HG03469 (cell line): ENCODE data around the gene CAMK2B.
"Not testable (repeated sequence)": the region's sequence is repeated elsewhere in the genome, so short reads cannot be mapped to it uniquely, and the experiment has no call there.

Source experiments
- ATAC-seq: cut with Tn5 transposase; IDR thresholded peaks from one replicate; pipeline ENCODE4 v1.9.1; 2021; ENCODE audit warnings: mild to moderate bottlenecking, moderate library complexity, moderate number of reproducible peaks; ENCODE audit not compliant: unreplicated experiment

Gene CAMK2B

DNA sequence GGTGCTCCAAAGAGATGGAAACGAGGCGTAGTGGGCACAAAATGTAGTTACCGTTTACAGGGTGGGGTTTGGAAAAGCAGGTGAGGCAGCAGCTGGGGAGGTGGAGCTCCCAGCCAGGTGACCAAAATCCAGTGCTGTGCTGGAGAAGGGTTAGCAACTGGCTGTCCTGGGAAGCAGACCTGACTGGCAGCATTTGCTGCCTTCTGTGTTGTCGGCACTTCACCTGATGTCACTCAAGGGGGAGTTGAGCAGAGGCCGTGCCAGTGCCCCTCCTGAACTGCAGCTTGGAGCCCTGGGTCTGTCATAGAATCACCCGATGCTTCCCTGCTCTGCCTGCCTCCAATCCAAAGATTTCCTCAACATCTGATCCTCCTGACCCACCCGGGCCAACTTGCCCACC, 148.9 kb downstream of the CAMK2B start:
- ATAC-seq, result no peak

DNA sequence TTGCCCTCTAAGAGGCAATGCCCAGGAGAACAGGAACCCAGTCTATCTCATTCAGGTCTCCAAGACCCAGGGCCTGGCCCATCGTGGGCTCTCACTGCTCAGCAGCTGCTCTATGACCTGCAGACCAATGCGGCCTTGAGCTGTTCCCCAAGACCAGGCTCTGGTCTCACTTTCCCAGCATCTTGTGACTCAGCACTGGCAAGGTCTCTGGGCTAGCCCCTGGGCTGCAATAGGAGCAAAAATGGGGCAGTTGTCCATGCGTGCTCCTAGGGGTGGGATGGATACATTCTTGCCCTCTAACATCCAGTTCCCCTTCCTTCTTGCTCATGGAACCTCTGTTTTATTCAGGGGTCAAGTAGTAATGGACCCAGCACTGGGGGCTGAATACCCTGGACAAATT, 149.7 kb downstream of the CAMK2B start:
- ATAC-seq, result no peak

DNA sequence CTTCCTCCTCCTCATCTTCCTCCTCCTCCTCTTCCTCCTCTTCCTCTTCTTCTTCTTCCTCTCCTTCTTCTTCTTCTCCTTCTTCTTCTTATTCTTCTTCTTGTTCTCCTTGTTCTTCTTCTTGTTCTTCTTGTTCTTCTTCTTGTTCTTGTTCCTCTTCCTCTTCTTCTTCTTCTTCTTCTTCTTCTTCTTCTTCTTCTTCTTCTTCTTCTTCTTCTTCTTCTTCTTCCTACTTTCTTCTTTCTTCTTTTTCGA, 150.8 kb downstream of the CAMK2B start:
- not testable (repeated sequence) for ATAC-seq

DNA sequence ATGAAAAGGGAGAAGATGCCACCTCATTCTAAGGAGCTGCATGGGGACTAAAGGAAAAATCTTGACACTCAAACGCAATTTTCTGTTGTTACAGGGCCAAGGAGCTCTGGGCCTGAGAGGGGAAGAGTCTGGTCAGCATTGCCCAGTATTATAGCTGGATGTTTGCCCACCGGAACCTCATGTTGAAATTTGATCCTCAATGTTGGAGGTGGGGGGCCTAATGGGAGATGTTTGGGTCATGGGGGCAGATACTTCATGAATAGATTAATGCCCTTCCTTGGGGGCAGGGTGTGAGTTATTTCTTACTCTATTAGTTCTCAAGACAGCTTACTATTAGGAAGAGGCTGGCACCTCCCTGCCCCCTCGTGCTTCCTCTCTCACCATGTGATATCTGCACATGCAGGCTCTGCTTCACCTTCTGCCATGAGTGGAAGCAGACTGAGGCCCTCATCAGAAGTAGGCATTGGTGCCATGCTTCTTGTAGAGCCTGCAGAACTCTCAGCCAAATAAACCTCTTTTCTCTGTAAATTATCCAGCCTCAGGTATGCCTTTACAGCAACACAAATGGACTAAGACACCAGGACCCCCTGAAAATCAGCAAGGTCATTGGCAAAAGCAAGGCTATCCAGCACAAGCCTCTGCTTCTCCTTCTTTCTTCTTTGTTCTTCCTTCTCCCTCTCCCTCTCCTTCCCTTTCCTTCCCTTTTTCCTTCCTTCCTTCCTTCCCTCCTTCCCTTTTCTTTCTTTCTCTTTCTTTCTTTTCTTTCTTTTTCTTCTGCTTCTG, 151.3 kb downstream of the CAMK2B start:
- ATAC-seq, result no peak

DNA sequence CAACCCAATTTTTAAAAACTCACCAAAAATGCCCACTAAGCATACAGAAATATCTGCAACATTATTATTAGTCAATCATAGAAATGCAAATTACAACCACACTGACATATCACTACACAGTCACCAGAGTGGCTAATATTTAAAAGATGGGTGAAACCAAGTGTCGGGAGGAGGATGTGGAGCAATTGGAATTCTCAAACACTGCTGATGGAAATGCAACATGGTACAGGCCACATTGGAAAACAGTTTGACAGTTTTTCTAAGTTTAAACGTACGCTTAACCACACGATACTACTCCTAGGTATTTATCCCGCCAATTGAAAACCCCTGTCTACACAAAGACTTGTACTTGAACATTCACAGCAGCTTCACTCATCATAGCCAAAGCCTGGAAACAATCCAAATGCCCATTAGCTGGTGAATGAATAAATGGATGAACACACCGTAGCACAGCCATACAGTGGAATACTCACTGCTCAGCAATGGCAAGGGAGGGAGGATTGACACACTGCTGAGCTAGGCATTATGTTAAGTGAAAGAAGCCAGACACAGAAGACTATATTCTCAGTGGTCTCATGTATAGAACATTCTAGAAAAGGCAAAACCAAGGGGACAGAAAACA, 152.5 kb downstream of the CAMK2B start:
- ATAC-seq, result no peak

DNA sequence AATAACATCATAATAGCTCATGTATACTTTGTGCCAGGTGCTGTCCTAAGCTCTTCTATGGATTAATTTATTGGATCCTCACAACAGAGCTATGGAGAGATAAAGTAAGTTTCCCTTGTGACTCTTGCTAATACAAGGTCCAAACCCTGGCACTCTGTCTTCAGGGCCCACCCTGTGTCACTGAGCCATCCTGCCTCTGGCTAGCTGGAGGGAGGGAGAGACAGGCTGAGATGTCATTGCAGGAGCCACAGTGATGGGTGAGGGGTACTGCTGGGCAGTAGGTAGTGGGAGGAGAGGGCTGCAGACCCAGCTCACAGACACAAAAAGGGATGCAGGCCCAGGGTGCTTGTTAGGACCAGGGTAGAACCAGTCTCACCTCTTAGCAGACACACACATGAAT, 153.0 kb downstream of the CAMK2B start:
- ATAC-seq, result no peak

DNA sequence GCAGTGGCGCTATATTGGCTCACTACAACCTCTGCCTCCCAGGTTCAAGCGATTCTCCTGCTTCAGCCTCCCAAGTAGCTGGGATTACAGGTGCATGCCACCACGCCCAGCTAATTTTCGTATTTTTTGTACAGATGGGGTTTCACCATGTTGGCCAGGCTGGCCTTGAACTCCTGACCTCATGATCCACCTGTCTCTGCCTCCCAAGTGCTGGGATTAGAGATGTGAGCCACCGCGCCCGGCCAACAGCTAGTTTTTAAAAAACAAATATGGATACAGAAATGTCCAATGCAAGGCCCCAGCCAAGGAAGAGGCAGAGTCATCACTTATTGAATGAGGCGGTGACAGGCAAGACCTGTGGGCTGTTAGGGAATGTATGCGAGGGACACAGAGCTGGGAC, 153.5 kb downstream of the CAMK2B start:
- not testable (repeated sequence) for ATAC-seq

DNA sequence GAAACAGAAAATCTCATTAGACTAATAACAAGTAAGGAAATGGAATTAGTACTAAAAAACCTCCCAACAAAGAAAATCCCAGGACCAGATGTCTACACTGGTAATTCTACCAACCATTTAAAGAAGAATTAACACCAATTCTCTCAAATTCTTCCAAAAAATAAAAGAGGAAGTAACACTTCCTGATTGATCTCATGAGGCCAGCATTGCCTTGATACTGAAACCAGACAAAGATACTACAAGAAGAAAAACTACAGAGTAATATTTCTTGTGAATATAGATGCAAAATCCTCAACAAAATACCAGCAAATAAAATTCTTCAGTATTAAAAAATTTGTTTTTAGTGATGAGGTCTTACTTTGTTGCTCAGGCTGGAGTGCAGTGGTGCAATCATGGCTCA, 157.5 kb downstream of the CAMK2B start:
- ATAC-seq, result no peak
